NT2/D1 (cell line): Measurements from ENCODE around the gene CHURC1.

ENCODE experiments used
- DNase-seq: peaks from one replicate; pipeline ENCODE4 v3.0.0-alpha.2; 2011; ENCODE audit warnings: low read depth, low spot score
- H3K27me3 ChIP-seq: 2 replicates; pipeline ENCODE4 v1.6.0; 2011; ENCODE audit warnings: mild to moderate bottlenecking; ENCODE audit not compliant: insufficient read length, insufficient read depth
- H3K36me3 ChIP-seq: 2 replicates; pipeline ENCODE4 v1.6.1; 2011; ENCODE audit warnings: mild to moderate bottlenecking, low read length, mixed read lengths; ENCODE audit not compliant: insufficient read depth, insufficient read length
- H3K4me1 ChIP-seq: 2 replicates; pipeline ENCODE4 v1.5.1; 2011; ENCODE audit not compliant: insufficient read depth, insufficient read length
- H3K4me3 ChIP-seq: 2 replicates; pipeline ENCODE4 v1.5.1; 2011; ENCODE audit warnings: low read depth; ENCODE audit not compliant: insufficient read length
- H3K9ac ChIP-seq: 2 replicates; pipeline ENCODE4 v1.6.0; 2011; ENCODE audit warnings: low read depth; ENCODE audit not compliant: insufficient read length
- H3K9me3 ChIP-seq: 2 replicates; pipeline ENCODE4 v1.5.1; 2011; ENCODE audit warnings: mild to moderate bottlenecking, low read length; ENCODE audit not compliant: insufficient read depth
- SUZ12 ChIP-seq: IDR thresholded peaks from 2 replicates; pipeline ENCODE4 v1.6.1; 2011; ENCODE audit not compliant: insufficient read length, insufficient read depth; ENCODE audit errors: extremely low read depth
- YY1 ChIP-seq: IDR thresholded peaks from 2 replicates; pipeline ENCODE4 v1.6.1; 2011; ENCODE audit not compliant: insufficient read length, insufficient read depth
- ZNF274 ChIP-seq: IDR thresholded peaks from 2 replicates; pipeline ENCODE4 v1.6.1; 2011; ENCODE audit warnings: mild to moderate bottlenecking, low read depth, low read length

Gene CHURC1

DNA sequence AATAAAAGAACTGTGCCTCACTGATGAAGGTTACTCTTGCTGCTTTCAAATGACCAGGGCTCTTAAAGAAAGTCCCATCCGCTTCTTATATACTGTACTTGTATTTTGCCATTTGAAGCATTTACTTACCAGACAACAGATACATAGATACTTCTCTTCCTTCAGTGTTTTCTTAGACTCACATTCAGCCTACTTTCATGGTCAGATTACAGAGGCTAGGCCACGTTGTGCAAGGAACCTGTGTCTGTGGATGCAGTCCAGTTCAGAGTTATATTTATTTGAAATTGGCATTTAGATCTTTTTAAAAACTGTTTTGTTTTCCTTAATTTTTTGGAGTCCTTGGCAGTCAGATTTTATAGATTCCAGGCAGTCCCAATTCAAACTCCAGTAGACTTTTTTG is 6.2 kb downstream of the CHURC1 start:
- Histone ChIP-seq H3K4me1 (no peaks in the 10 kb centered on the region), H3K9ac (no peak overlapping the region), H3K9me3 (no peaks in the 10 kb centered on the region), H3K4me3 (no peak overlapping the region), H3K36me3 (peaks cover 22% of the 10 kb centered on the region), H3K27me3 (no peaks in the 10 kb centered on the region)
- DNase-seq: no peak
- TF ChIP-seq SUZ12: no peak
- no peak for TF ChIP-seq YY1
- no peak for TF ChIP-seq ZNF274

DNA sequence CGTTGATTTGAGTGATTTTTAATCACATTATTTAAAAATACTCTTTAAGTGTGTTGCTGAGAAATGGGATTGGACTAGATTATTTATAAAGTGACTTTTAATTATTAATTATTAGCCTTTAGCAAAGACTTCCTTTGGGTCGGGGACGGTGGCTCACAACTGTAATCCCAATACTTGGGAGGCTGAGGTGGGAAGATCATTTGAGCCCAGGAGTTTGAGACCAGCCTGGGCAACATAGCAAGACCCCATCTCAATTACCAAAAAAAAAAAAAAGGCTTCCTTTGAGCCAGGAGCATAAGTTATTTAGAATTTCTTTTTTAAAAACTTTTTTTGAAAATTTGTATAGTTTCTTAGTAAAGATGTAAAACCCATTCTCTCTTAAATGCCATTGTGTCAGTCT is 8.8 kb downstream of the CHURC1 start:
- Histone ChIP-seq H3K36me3 (peaks cover 40% of the 10 kb centered on the region), H3K9me3 (no peaks in the 10 kb centered on the region), H3K9ac (no peak overlapping the region), H3K27me3 (no peaks in the 10 kb centered on the region), H3K4me1 (no peaks in the 10 kb centered on the region), H3K4me3 (no peak overlapping the region)
- DNase-seq: no peak
- TF ChIP-seq ZNF274 (no peak), SUZ12 (no peak)

DNA sequence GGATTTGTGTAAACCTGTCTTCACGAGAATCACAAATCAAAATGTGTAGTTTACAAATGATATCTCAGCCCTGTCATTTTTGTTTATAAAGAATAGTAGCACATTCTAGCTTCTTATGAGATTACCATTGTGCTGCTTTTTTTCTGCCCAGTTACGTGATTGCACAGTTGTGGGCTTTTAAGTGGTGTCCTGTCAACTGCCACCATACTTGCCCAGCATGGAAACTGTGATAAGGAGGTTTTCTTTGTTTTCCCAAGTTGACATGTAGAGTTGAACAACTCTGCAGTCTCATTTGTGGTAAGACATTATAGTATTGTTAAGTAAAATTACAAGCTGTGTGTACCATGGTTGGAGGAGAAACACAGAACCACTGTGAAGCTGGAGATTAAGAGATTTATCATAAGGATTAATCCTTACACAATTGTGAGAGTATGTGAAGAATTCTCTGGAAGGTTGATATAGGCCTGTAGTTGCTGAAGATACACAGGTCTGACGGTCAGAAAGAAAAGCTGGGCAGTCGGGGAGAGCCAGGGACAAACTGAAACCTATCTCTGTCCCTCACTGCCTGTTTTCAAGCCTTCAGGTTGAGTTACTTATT is 12.2 kb downstream of the CHURC1 start:
- no peak for TF ChIP-seq ZNF274
- TF ChIP-seq YY1: no peak
- TF ChIP-seq SUZ12: no peak
- Histone ChIP-seq H3K4me3 (no peak overlapping the region), H3K36me3 (peaks cover 57% of the 10 kb centered on the region), H3K9ac (no peak overlapping the region), H3K9me3 (no peaks in the 10 kb centered on the region), H3K4me1 (no peaks in the 10 kb centered on the region), H3K27me3 (no peaks in the 10 kb centered on the region)
- no peak for DNase-seq

DNA sequence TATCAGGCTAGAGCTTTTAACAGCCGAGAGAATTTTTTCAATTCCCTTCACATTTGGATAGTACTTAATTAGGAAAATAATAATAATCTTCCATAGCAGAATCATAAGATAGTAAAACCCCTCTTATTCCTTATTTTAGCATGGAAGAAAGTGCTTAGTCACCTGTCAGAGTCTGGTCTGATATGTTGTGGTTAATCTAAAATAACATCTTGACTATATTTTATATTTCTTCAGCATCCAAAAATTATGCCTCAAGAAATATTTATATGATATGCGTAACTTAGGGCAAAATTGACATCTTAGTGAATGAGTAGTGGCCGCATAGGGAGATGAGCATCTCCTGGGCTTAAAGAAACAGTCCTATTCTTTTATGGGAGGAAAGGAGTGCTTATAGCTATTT is 12.8 kb downstream of the CHURC1 start:
- peaks cover 62% of the 10 kb centered on the region for H3K36me3 ChIP-seq
- H3K9ac ChIP-seq: no peak overlapping the region
- H3K4me3 ChIP-seq: no peak overlapping the region
- H3K9me3 ChIP-seq: no peaks in the 10 kb centered on the region
- H3K27me3 ChIP-seq: no peaks in the 10 kb centered on the region
- no peak for TF ChIP-seq YY1
- H3K4me1 ChIP-seq: no peaks in the 10 kb centered on the region
- DNase-seq: no peak

DNA sequence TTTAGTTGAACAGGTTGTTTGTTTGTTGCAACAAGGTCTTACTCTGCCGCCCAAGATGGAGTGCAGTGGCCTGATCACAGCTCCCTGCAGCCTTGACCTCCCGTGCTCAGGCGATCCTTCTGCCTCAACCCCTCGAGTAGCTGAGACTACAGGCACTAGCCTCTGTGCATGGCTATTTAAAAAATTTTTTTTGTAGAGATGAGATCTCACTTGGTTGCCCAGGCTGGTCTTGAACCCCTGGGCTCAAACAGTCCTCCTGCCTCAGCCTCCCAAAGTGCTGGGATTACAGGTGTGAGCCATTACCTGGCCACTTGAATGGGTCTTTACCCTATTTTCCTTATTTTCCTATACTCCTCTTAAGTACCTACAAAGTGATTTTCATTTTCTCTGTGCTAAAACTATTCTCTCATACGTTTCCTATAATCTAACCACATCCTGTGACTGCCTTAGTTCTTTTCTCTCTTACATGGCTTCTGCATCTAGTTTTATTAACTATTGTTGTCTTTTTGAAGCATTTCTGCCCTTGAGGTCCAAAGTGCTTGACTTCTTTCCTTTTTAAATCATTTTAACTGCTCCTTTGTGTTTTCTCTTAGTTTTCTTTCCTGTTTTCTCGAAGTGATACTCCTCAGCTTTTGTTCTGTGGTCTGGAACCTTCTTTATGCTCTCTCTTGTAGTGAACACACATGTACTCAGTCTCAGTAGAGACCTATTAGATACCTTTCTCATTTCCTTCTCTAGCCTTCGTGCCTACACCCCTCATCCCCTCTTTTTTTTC is 14.2 kb downstream of the CHURC1 start:
- no peak for TF ChIP-seq ZNF274
- TF ChIP-seq SUZ12: no peak
- no peak for TF ChIP-seq YY1
- no peaks in the 10 kb centered on the region for H3K27me3 ChIP-seq
- no peak for DNase-seq
- no peaks in the 10 kb centered on the region for H3K9me3 ChIP-seq
- H3K36me3 ChIP-seq: peaks cover 75% of the 10 kb centered on the region
- no peak overlapping the region for H3K4me3 ChIP-seq
- H3K4me1 ChIP-seq: no peaks in the 10 kb centered on the region
- no peak overlapping the region for H3K9ac ChIP-seq

DNA sequence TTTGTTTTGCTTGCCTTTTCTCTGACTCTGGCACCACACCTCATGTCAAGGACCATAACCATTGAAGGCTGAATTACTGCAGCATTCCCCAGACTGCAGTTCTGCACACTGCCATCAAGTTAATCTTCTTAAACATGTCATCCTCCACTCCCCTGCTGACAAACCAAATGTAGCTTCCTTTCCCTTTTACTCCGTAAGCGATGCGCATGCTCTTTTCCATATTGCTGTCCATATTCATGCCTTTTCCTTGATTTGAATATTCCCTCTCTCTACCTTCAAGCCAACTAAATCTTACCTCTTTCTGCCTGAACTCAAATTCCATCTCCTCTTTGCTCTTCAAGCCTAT is 14.7 kb downstream of the CHURC1 start:
- no peak overlapping the region for H3K4me3 ChIP-seq
- peaks cover 73% of the 10 kb centered on the region for H3K36me3 ChIP-seq
- no peak overlapping the region for H3K9ac ChIP-seq
- no peaks in the 10 kb centered on the region for H3K27me3 ChIP-seq
- H3K9me3 ChIP-seq: no peaks in the 10 kb centered on the region
- TF ChIP-seq SUZ12 (no peak), YY1 (no peak)
- no peaks in the 10 kb centered on the region for H3K4me1 ChIP-seq
- DNase-seq: no peak

DNA sequence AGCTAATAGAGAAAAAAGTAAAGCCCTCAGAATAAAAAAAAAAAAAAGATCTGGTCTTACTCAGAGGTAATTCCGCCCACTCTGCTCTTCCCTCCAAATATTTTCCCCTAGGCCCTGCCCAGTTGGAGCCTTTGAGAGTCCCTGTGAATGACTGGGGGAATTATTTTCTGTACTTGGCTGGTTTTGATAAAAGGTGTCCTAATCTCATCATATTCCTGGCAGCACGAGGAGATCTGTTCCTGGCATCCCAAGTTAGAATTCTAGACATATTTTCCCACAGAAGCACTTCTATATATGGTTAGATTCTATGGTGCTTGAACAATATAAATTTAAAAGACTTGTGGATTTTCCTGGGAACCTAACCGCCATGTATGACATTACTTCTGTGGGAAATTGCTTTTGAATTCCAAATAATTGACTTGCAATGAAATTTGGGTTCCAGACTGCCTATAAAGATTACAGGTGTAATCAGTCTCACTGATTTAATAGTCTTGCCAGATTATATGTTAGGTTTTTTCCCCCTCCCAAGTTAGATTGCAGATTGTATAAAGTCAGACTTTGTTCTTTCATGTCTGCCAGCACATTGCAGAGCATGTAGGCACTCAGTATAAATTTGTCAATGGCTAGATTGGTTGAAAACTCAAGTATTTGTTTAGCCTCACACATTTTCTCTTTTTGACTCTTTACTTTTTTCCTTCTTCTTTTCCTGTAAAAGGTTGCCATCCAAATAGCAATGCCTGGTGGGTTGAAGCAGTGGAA is 16.0 kb downstream of the CHURC1 start:
- no peak for TF ChIP-seq YY1
- TF ChIP-seq SUZ12: no peak
- no peak for TF ChIP-seq ZNF274
- H3K9ac ChIP-seq: no peak overlapping the region
- H3K9me3 ChIP-seq: no peaks in the 10 kb centered on the region
- peaks cover 66% of the 10 kb centered on the region for H3K36me3 ChIP-seq
- no peak for DNase-seq
- no peaks in the 10 kb centered on the region for H3K4me1 ChIP-seq
- H3K27me3 ChIP-seq: no peaks in the 10 kb centered on the region
- no peak overlapping the region for H3K4me3 ChIP-seq
